ENCODE data around the gene SYCE1L.
"Not testable (repeated sequence)": the region's sequence is repeated elsewhere in the genome, so short reads cannot be mapped to it uniquely, and the experiment has no call there.

SYCE1L gene

GRCh38 chr16:77206533-77206932 lies 7.3 kb downstream of the SYCE1L start:
- no peak for DNase-seq

DNA sequence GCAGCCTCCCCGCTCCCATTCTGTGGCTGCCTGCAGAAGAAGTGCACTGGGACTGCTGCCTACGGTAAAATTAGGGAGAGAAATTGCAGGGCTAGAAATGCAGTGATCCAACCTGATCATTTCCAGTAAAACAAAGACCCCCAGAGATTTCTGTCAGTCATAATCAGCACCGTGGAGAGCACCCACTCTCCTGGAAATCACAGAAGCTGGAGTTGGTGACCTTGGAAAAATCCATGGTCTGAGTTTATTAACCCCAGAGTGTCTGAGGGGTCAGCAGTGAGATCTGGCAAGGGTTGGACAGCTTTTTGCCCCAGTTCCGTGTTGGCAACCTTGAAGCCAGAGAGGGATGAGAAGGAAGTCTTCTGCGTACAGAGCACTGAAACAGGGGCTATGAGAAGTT lies 7.8 kb downstream of the SYCE1L start:
- no peak for DNase-seq

- no peak for DNase-seq
These were observed 9.2 kb downstream of the SYCE1L start for GRCh38 chr16:77208382-77208781.

- DNase-seq = peak; percentile 97
These were observed 12.9 kb downstream of the SYCE1L start for GRCh38 chr16:77211880-77212740.

DNA sequence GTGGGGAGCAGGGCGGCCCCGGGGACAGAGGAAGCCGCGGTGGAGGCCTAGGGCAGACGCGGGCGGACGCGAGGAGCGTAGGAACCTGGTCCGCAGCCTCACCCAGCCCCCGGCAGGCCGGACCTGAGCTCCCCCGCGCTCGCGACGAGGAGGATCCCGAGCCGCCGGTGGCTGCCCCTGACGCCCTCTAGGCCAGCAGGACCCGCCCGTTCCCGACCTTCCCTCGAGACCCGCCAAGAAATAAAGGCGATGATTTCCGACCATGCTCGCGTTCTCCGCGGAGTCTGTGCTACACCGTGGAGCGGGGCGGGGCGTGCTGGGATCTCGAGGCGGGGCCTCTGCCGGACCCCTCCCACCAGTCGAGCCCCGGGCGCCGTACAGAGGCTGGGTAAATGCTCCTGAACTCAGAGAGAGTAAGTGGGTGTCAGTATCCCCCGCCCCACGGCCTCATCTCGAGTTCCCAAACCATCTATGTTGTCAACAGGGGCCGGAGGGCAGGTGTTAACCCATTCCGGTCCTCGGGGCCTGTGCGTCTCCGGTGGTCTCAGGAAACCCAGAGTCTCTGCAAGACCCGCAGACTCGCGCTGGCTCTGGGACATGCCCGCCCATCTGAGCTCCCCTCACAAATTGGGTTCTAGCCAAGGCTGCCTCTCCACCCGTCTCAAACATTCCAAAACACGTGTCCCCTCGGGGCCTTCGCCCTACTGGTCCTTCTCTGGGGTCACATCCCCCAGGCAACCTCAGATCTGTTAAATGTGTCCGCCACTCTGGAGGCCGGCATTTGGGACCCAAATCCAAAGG lies 13.7 kb downstream of the SYCE1L start:
- peak; percentile 75 for DNase-seq

DNA sequence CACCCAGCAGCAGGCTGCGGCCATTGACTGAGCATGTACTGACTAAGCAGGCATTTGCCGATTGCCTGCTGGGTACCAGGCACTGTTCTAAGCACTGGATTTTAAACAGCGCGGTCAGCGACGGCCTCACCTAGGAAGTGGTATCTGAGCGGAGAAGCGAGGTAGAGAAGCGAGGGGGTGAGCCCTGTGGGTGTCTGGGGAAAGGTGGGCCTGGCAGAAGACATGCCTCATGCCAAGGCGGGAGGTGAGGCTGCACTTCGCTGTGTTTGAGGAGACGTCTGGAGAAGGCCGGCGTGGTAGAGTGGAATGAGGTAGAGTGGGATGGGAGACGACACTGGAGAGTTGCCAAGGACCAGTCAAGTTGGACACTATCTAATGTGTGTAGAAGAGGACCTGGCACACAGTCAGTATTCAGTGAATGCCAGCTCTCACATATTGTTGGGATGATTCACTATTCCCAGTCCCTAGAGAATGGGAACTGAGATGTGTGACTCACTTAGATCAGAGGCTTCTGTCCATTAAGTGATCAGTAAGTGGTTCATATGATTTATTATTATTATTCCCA lies 14.4 kb downstream of the SYCE1L start:
- no peak for DNase-seq

DNA sequence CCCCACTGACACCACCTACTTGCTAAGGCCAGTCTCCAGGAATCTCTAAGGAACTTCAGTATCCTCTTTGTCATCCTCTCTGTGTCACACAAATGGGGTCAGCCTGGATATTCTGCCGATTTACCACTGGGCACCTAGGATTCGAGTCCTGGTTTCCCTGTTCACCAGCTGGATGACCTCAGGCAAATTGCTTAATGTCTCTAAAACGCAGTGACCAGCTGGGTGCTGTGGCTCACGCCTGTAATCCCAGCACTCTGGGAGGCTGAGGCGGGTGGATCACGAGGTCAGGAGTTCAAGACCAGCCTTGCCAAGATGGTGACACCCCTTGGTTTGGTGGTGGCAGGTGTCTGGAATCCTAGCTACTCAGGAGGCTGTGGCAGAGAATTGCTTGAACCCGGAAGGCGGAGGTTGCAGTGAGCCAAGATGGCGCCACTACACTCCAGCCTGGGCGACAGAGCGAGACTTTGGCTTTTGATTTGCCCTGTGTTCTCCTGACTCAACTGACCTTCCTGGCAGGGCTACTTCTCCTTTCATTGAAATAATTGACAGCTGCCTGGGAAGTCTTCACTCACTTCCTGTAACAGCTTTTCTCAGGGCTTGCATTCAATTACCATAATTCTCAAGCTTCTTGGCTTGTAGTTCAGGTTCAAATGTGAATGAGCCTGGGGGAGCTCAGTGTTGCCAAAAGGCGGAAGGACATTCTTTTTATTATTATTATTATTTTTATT lies 15.4 kb downstream of the SYCE1L start:
- no peak for DNase-seq

GRCh38 chr16:77219437-77219836 lies 20.2 kb downstream of the SYCE1L start:
- DNase-seq = no peak

GRCh38 chr16:77220427-77220826 lies 21.2 kb downstream of the SYCE1L start:
- DNase-seq = no peak

GRCh38 chr16:77221482-77221881 lies 22.3 kb downstream of the SYCE1L start:
- DNase-seq = no peak

DNA sequence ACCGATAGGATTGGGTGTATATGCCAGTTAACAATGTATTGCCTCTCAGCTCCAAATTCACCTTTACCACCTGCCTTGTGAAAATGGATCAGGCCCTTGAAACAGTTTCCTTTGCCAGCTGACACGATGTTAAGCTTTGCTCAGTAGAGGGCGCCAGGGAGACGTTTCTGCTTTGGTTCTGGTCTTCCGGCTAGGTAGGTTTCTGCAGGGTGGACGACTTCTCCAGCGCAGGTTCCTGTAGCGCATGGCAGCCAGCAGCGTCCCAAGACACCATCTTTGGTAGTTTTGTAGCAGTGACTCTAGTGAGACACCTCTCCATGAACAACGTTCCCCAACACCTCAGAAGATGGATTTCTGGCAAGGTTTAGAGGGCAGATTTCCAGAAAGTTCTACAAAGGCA lies 24.0 kb downstream of the SYCE1L start:
- DNase-seq = peak; percentile 14

- no peak for DNase-seq
These were observed 26.0 kb downstream of the SYCE1L start for GRCh38 chr16:77225182-77225581.

- no peak for DNase-seq
These were observed 28.5 kb downstream of the SYCE1L start for GRCh38 chr16:77227745-77228144.

DNA sequence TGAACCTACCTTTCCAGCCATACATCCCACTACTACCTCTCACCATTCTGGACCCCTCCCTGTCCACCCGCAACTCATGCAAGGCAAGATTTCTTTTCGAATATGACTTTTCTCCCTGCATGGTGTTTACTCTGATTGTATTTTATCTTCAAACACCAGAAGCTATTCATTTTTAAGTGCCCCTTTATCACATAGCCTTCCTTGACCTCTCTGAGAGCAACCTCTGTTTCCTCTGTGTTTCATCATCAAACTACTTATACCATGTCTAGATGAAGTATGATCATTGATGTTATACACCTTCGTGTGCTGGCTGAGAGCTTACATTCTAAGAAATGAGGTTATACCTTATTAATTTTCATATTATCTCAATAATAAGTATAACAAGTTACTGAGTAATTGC lies 31.8 kb downstream of the SYCE1L start:
- no peak for DNase-seq

DNA sequence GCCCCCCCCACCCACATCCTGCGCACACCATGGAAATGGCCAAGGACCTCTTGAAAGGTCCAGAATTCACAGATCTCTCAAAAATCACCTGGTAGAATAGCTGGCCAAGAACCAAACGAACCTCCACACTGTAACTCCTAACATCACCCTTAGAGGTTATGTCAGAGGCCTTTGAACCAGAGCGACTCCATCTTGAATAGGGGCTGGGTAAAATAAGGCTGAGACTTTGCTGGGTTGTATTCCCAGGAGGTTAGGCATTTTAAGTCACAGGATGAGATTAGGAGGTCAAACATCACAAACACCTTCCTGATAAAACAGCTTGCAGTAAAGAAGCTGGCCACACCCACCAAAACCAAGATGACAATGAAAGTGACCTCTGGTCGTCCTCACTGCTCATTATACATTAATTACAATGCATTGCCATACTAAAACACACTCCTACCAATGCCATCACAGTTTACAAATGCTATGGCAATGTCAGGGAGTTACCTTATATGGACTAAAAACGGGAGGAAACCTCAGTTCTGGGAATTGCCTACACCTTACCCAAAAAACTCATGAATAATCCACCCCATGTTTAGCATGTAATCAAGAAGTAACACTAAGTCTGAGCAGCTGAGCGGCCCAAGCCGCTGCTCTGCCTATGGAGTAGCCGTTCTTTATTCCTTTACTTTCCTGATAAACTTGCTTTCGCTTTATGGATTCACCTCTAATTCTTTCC lies 34.8 kb downstream of the SYCE1L start:
- DNase-seq = no peak

- peak; percentile 81 for DNase-seq
These were observed 35.4 kb downstream of the SYCE1L start for GRCh38 chr16:77234611-77235010.

DNA sequence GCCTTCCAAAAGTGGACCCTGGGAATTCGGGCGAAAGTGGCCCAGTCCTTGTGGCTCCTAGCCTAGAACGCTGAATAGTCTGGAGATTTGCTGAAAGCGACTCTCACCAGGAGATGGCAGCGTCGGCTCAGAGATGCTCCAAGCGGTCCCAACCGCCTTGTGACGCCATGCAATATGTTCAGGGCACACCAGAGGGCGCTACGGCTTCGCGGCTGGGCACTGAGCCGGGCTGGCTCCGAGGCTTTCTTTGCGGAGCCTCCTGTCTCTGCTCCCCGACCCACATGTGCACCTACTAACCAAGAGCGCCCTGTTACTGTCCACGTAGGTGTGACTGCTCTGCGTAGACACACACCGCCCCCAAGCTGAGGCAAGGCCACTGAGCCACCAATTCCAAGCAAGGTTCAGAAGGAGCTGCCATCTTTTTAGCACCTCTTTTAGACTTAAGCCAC lies 36.9 kb downstream of the SYCE1L start:
- DNase-seq = peak; percentile 89

GRCh38 chr16:77238593-77238992 lies 39.4 kb downstream of the SYCE1L start:
- peak; percentile 37 for DNase-seq

GRCh38 chr16:77242471-77242870 lies 43.3 kb downstream of the SYCE1L start:
- not testable (repeated sequence) for DNase-seq

DNA sequence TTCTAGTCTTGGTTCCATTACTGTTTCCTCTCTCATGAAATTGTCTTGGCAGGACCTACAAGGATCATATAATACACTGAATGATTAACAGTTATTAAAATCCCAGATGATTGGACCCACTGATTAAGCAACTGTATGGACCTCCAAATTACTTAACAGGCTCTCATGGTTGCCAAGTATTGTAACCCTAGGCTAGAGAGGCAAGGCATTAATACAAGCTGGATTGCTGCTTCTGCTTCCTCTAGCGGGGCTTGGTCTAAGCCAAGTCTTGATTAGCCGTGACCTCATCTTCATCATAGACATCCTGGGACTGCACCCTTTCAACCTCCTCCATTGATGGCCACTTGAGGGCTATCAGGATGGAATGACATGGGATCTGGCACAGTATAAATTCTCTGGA lies 46.9 kb downstream of the SYCE1L start:
- no peak for DNase-seq

GRCh38 chr16:77250400-77250799 lies 51.2 kb downstream of the SYCE1L start:
- no peak for DNase-seq
